Loucy (cell line): ENCODE measurements around the gene AP1B1.

Experiments
- EZH2phosphoT487 ChIP-seq: fragments of 200-600 bp; IDR thresholded peaks from 2 replicates; pipeline ENCODE4 v1.6.1; 2018; ENCODE audit warnings: antibody characterized with exemption, mild to moderate bottlenecking, moderate library complexity, borderline replicate concordance
- TF ChIP-seq, protein P1 (sequence below): fragments of 200-600 bp; sonication (generic); conservative IDR thresholded peaks from 2 replicates; pipeline ENCODE4 v1.5.1; 2014; ENCODE audit warnings: mild to moderate bottlenecking, antibody characterized with exemption, low read length

DNA sequence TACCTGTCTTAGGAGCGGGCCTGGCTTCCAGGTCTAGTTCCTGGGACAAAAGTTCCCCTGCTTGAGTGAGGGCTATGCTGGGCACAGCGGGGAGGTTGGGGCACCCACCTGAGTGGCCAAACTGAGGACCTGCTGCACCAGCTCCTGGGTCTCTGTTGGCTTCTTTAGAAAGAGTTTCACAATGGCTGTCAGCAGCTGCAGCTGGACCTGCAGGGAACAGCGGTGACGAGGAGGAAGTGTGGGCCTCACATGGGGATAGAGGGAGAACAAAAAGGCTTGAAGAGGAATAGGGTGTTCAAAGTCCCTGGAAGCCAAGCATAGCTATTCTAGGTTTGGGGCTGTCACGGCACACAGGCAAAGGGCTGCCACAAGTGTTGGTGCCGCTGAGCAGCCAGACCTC is 46.2 kb downstream of the AP1B1 start:
- TF ChIP-seq, protein P1, sequence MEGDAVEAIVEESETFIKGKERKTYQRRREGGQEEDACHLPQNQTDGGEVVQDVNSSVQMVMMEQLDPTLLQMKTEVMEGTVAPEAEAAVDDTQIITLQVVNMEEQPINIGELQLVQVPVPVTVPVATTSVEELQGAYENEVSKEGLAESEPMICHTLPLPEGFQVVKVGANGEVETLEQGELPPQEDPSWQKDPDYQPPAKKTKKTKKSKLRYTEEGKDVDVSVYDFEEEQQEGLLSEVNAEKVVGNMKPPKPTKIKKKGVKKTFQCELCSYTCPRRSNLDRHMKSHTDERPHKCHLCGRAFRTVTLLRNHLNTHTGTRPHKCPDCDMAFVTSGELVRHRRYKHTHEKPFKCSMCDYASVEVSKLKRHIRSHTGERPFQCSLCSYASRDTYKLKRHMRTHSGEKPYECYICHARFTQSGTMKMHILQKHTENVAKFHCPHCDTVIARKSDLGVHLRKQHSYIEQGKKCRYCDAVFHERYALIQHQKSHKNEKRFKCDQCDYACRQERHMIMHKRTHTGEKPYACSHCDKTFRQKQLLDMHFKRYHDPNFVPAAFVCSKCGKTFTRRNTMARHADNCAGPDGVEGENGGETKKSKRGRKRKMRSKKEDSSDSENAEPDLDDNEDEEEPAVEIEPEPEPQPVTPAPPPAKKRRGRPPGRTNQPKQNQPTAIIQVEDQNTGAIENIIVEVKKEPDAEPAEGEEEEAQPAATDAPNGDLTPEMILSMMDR = no peak
- TF ChIP-seq EZH2phosphoT487 = no peak
